HepG2 (cell line): Measurements from ENCODE around the gene CCL17. TPM values are rescaled to one million over a fixed set of nuclear protein-coding genes. Genes with fewer than 3 reads are reported as not detected.

Experiments
- CBFB ChIP-seq: sonication (generic); formaldehyde crosslinking; IDR thresholded peaks from 2 replicates; pipeline ENCODE4 v1.4.0; 2020; ENCODE audit warnings: missing genetic modification reagents
- HNRNPH1 ChIP-seq: fragments of 200-400 bp; formaldehyde crosslinking; optimal IDR thresholded peaks from 2 replicates; pipeline ENCODE3; 2017; ENCODE audit warnings: mild to moderate bottlenecking, low read depth, low read length
- MAZ ChIP-seq, 2 experiments: sonication (generic) in 1 of 2; formaldehyde crosslinking in 1 of 2; IDR thresholded peaks; 2 replicates each; pipeline versions ENCODE4 v1.5.0 to v1.6.1; 2012 to 2020; ENCODE audit warnings: low read depth in 2 of 2, mild to moderate bottlenecking in 2 of 2, borderline replicate concordance in 1 of 2, improper control_type of control experiment in 1 of 2, low read length in 1 of 2, missing genetic modification reagents in 1 of 2, moderate library complexity in 1 of 2
- MYC ChIP-seq: sonication (generic); formaldehyde crosslinking; IDR thresholded peaks from 2 replicates; pipeline ENCODE4 v1.9.0; 2021; ENCODE audit warnings: missing genetic modification reagents, borderline replicate concordance
- WIZ ChIP-seq: sonication (generic); formaldehyde crosslinking; IDR thresholded peaks from 2 replicates; pipeline ENCODE4 v1.5.1; 2020; ENCODE audit warnings: mild to moderate bottlenecking, missing genetic modification reagents
- ZNF44 ChIP-seq: sonication (generic); formaldehyde crosslinking; IDR thresholded peaks from 2 replicates; pipeline ENCODE4 v1.5.1; 2020; ENCODE audit warnings: mild to moderate bottlenecking, missing genetic modification reagents
- ZSCAN29 ChIP-seq: sonication (generic); formaldehyde crosslinking; conservative IDR thresholded peaks from 2 replicates; pipeline ENCODE4 v1.4.0; 2020; ENCODE audit warnings: mild to moderate bottlenecking, missing genetic modification reagents
- polyA plus RNA-seq, 8 experiments: library from polyadenylated mRNA; depleted of rRNA in 3 of 8; stranded (reverse) in 7 of 8; unstranded in 1 of 8; fragments of >200 nt; fragmentation: Illumina TruSeq in 4 of 8; extraction: Trizol in 4 of 8; gene quantifications; 2 replicates each; pipeline versions ENCODE4 v1.2.1 to v1.2.3, GENCODE V29; 2011 to 2016; ENCODE audit warnings: low read depth in 4 of 8, missing spikeins in 1 of 8, mixed read lengths in 1 of 8; ENCODE audit not compliant: insufficient read depth in 1 of 8
- total RNA-seq, 5 experiments: library from RNA; depleted of rRNA; stranded (reverse); fragments of >200 nt; fragmentation: Illumina TruSeq; extraction: Trizol; gene quantifications; 2 replicates each; pipeline ENCODE4 v1.2.3, GENCODE V29; 2016; ENCODE audit warnings: low read depth in 1 of 5
- TF ChIP-seq, protein P1 (sequence below): conservative IDR thresholded peaks from 2 replicates; pipeline ENCODE4 v1.6.1; 2018; ENCODE audit warnings: missing genetic modification reagents
- TF ChIP-seq, protein P2 (sequence below): sonication (generic); formaldehyde crosslinking; conservative IDR thresholded peaks from 2 replicates; pipeline ENCODE4 v1.8.0; 2022; ENCODE audit warnings: mild to moderate bottlenecking, moderate library complexity, missing genetic modification reagents
- TF ChIP-seq, protein P3 (sequence below): sonication (generic); formaldehyde crosslinking; IDR thresholded peaks from 2 replicates; pipeline ENCODE4 v1.4.0; 2020; ENCODE audit warnings: mild to moderate bottlenecking, missing genetic modification reagents
- TF ChIP-seq, protein P4 (sequence below): IDR thresholded peaks from 2 replicates; pipeline ENCODE4 v1.6.1; 2016; ENCODE audit warnings: control low read depth

Gene CCL17
- total and polyA plus RNA-seq, 2 of the 13 experiments (the other 11 are each of a cell fraction or from before 2014, with no cell fraction given): not detected

DNA sequence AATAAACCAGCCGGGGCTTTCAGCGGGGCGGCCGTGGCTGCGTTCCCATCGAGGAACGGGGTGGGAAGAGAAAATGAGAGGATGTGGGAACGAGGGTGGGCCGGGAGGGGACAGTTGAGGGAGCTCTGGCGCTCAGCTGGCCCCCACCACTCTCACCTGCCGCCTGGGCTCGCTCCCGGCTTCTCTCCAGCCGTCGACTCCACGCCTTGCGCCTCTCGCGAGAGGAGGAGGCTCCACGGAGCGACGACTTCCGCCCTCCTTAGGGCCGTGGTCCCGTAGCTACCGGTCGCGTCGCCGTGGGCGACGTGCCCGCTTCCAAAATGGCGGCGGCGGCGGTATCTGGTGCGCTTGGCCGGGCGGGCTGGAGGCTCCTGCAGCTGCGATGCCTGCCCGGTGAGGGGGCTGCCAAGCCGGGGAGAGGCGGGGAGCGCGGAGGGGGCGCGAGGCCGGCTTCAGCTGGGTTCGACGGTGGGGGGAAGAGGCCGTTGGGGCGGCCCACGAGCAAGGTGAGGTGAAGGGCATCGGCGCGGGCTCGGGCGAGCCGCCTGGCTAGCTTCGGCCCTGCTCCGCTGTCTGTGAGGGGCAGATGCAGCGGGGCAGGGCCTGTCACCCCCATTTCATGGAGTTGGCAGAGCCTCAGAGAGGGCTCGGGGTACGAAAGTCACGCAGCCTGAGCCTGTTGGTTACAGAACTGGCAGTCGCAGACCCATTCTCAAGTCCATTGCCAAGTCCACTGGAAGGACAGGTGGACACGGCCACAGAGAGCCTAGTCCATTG, 42.8 kb downstream of the CCL17 start, which contains the start of the genes CIAPIN1 and COQ9 (continued):
- TF ChIP-seq ZSCAN29 (CRISPR knock-in tag): peak; percentile 78
- TF ChIP-seq MAZ (IDR thresholded peaks at IDR 0.05; ENCODE audit: borderline replicate concordance, low read depth, low read length): peak; percentile 73; the same call in 1 of the 2 replicates
- TF ChIP-seq MAZ (CRISPR knock-in tag; IDR thresholded peaks at IDR 0.05; ENCODE audit: low read depth): peak; percentile 95
- no peak for TF ChIP-seq HNRNPH1
- peak; percentile 76; the same call in 1 of the 2 replicates for TF ChIP-seq ZNF44
- TF ChIP-seq, protein P1, sequence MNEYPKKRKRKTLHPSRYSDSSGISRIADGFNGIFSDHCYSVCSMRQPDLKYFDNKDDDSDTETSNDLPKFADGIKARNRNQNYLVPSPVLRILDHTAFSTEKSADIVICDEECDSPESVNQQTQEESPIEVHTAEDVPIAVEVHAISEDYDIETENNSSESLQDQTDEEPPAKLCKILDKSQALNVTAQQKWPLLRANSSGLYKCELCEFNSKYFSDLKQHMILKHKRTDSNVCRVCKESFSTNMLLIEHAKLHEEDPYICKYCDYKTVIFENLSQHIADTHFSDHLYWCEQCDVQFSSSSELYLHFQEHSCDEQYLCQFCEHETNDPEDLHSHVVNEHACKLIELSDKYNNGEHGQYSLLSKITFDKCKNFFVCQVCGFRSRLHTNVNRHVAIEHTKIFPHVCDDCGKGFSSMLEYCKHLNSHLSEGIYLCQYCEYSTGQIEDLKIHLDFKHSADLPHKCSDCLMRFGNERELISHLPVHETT (CRISPR knock-in tag): peak; percentile 94
- TF ChIP-seq WIZ (CRISPR knock-in tag): peak; percentile 74; the same call in 1 of the 2 replicates
- TF ChIP-seq MYC (CRISPR knock-in tag): peak; percentile 97
- TF ChIP-seq CBFB: peak; percentile 64; the same call in 1 of the 2 replicates
- TF ChIP-seq, protein P2, sequence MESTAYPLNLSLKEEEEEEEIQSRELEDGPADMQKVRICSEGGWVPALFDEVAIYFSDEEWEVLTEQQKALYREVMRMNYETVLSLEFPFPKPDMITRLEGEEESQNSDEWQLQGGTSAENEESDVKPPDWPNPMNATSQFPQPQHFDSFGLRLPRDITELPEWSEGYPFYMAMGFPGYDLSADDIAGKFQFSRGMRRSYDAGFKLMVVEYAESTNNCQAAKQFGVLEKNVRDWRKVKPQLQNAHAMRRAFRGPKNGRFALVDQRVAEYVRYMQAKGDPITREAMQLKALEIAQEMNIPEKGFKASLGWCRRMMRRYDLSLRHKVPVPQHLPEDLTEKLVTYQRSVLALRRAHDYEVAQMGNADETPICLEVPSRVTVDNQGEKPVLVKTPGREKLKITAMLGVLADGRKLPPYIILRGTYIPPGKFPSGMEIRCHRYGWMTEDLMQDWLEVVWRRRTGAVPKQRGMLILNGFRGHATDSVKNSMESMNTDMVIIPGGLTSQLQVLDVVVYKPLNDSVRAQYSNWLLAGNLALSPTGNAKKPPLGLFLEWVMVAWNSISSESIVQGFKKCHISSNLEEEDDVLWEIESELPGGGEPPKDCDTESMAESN (CRISPR knock-in tag): peak; percentile 92; the same call in 1 of the 2 replicates
- TF ChIP-seq, protein P3, sequence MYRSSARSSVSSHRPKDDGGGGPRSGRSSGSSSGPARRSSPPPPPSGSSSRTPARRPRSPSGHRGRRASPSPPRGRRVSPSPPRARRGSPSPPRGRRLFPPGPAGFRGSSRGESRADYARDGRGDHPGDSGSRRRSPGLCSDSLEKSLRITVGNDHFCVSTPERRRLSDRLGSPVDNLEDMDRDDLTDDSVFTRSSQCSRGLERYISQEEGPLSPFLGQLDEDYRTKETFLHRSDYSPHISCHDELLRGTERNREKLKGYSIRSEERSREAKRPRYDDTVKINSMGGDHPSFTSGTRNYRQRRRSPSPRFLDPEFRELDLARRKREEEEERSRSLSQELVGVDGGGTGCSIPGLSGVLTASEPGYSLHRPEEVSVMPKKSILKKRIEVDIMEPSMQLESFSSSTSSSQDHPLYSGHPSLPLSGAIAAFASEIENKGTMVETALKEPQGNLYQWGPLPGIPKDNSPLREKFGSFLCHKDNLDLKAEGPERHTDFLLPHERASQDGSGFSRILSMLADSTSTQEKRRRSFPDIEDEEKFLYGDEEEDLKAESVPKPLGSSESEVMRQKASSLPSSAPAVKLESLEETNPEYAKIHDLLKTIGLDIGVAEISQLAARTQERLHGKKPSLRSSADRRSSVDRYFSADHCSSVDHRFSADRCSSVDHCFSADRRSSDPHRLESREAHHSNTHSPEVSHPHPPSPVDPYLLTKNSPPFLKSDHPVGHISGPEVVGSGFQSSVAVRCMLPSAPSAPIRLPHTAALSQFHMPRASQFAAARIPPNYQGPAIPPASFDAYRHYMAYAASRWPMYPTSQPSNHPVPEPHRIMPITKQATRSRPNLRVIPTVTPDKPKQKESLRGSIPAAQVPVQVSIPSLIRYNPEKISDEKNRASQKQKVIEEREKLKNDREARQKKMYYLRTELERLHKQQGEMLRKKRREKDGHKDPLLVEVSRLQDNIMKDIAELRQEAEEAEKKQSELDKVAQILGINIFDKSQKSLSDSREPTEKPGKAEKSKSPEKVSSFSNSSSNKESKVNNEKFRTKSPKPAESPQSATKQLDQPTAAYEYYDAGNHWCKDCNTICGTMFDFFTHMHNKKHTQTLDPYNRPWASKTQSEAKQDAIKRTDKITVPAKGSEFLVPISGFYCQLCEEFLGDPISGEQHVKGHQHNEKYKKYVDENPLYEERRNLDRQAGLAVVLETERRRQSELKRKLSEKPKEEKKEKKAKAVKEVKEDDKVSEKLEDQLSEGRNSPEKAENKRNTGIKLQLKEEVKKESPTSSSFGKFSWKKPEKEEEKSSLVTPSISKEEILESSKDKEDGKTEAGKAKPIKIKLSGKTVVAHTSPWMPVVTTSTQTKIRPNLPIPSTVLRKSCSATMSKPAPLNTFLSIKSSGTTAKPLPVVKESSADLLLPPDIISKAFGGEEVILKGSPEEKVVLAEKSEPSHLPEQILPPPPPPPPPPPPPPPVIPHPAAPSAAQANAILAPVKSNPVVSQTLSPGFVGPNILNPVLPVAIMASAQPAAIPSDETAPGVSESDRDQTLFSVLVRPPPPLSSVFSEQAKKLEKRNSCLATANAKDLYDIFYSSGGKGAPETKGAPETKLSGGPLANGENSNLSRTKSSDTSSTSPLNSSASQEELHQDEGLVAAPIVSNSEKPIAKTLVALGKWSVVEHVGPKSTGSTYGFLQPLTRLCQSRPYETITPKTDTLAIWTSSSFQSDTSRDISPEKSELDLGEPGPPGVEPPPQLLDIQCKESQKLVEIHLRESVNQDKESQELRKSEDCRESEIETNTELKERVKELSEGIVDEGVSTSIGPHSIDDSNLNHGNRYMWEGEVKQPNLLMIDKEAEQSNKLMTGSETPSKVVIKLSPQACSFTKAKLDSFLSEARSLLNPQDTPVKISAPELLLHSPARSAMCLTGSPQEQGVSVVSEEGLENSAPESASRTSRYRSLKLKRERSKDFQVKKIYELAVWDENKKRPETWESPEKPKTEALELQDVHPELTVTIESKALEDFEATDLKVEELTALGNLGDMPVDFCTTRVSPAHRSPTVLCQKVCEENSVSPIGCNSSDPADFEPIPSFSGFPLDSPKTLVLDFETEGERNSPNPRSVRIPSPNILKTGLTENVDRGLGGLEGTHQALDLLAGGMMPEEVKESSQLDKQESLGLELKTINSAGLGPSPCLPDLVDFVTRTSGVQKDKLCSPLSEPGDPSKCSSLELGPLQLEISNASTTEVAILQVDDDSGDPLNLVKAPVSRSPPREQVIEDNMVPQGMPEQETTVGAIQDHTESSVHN: 0 out of 2 replicates have a peak, but pooled peaks have one; percentile 64
- TF ChIP-seq, protein P4, sequence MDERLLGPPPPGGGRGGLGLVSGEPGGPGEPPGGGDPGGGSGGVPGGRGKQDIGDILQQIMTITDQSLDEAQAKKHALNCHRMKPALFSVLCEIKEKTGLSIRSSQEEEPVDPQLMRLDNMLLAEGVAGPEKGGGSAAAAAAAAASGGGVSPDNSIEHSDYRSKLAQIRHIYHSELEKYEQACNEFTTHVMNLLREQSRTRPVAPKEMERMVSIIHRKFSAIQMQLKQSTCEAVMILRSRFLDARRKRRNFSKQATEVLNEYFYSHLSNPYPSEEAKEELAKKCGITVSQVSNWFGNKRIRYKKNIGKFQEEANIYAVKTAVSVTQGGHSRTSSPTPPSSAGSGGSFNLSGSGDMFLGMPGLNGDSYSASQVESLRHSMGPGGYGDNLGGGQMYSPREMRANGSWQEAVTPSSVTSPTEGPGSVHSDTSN (CRISPR knock-in tag): no peak
